GM23338 (cell line): Measurements from ENCODE around the gene CLDN24. TPM values are rescaled to one million over a fixed set of nuclear protein-coding genes. Genes with fewer than 3 reads are reported as not detected.

Experiments
- ATAC-seq: fragments of 200-7000 bp; cut with Tn5 transposase; 3 replicates; pipeline ENCODE4 v1.9.1; 2020
- DNase-seq: peaks from one replicate; pipeline ENCODE4 v3.0.0-alpha.2; 2015; ENCODE audit warnings: low spot score
- H2AFZ ChIP-seq: fragments of 200-600 bp; sonication (generic); 2 replicates; pipeline ENCODE4 v1.8.0; 2016; ENCODE audit warnings: antibody characterized with exemption, mild to moderate bottlenecking, moderate library complexity
- H3F3A ChIP-seq: fragments of 200-600 bp; sonication (generic); replicated peaks from 2 replicates; pipeline ENCODE4 v1.8.0; 2017; ENCODE audit warnings: antibody characterized with exemption, mixed run types, low read depth
- H3K27ac ChIP-seq: fragments of 200-600 bp; sonication (generic); 2 replicates; pipeline ENCODE4 v1.6.1; 2016; ENCODE audit warnings: low read depth
- H3K27me3 ChIP-seq: fragments of 200-600 bp; sonication (generic); 2 replicates; pipeline ENCODE4 v1.8.0; 2016; ENCODE audit warnings: mild to moderate bottlenecking, mixed run types, moderate library complexity; ENCODE audit not compliant: insufficient read depth
- H3K36me3 ChIP-seq: fragments of 200-600 bp; sonication (generic); 2 replicates; pipeline ENCODE4 v1.8.0; 2016; ENCODE audit warnings: mild to moderate bottlenecking; ENCODE audit not compliant: insufficient read depth
- H3K4me1 ChIP-seq: fragments of 200-600 bp; sonication (generic); 2 replicates; pipeline ENCODE4 v1.8.0; 2016; ENCODE audit warnings: mild to moderate bottlenecking, moderate library complexity; ENCODE audit not compliant: insufficient read depth
- H3K4me2 ChIP-seq: fragments of 200-600 bp; sonication (generic); 2 replicates; pipeline ENCODE4 v1.7.1; 2017; ENCODE audit warnings: mixed run types
- H3K4me3 ChIP-seq: fragments of 200-600 bp; sonication (generic); 2 replicates; pipeline ENCODE4 v1.6.1; 2016; ENCODE audit warnings: mixed run types
- H3K79me2 ChIP-seq: fragments of 200-600 bp; sonication (generic); replicated peaks from 2 replicates; pipeline ENCODE4 v1.8.0; 2017; ENCODE audit warnings: mild to moderate bottlenecking; ENCODE audit not compliant: insufficient read depth
- H3K9me2 ChIP-seq: fragments of 200-600 bp; sonication (generic); 2 replicates; pipeline ENCODE4 v1.8.0; 2017; ENCODE audit not compliant: insufficient read depth
- H4K20me1 ChIP-seq: fragments of 200-600 bp; sonication (generic); replicated peaks from 2 replicates; pipeline ENCODE4 v1.8.0; 2017; ENCODE audit warnings: mild to moderate bottlenecking; ENCODE audit not compliant: insufficient read depth
- H3K27ac Mint-ChIP-seq: 2 replicates; pipeline ENCODE4 v1.8.0; 2020; ENCODE audit warnings: inconsistent platforms, mild to moderate bottlenecking, moderate library complexity, mixed read lengths
- H3K27me3 Mint-ChIP-seq: 3 replicates; pipeline ENCODE4 v1.8.0; 2022; ENCODE audit warnings: low read depth, mild to moderate bottlenecking, moderate library complexity, mixed read lengths, inconsistent platforms; ENCODE audit not compliant: insufficient read depth, poor library complexity
- H3K36me3 Mint-ChIP-seq: 3 replicates; pipeline ENCODE4 v1.8.0; 2021; ENCODE audit warnings: low read depth, mild to moderate bottlenecking, inconsistent platforms, moderate library complexity, mixed read lengths
- H3K4me1 Mint-ChIP-seq: 3 replicates; pipeline ENCODE4 v1.8.0; 2020; ENCODE audit warnings: mild to moderate bottlenecking, inconsistent platforms, mixed read lengths
- H3K4me3 Mint-ChIP-seq: 3 replicates; pipeline ENCODE4 v1.8.0; 2021; ENCODE audit warnings: moderate library complexity, mild to moderate bottlenecking, inconsistent platforms, mixed read lengths
- H3K9me3 Mint-ChIP-seq: 3 replicates; pipeline ENCODE4 v1.8.0; 2020; ENCODE audit warnings: moderate library complexity, mild to moderate bottlenecking, inconsistent platforms, mixed read lengths
- CTCF ChIP-seq, 2 experiments: fragments of 200-600 bp in 1 of 2; sonication (generic) in 1 of 2; conservative IDR thresholded peaks; 2 replicates each; pipeline versions ENCODE4 v1.5.1 to v1.6.1; 2016 to 2017; ENCODE audit warnings: antibody characterized with exemption in 2 of 2, low read depth in 2 of 2, mild to moderate bottlenecking in 2 of 2, moderate library complexity in 1 of 2
- EZH2 ChIP-seq: fragments of 200-600 bp; sonication (generic); IDR thresholded peaks from one replicate; pipeline ENCODE4 v1.8.0; 2017; ENCODE audit warnings: antibody characterized with exemption, mild to moderate bottlenecking, low read depth; ENCODE audit not compliant: unreplicated experiment
- POLR2AphosphoS5 ChIP-seq: IDR thresholded peaks from 2 replicates; pipeline ENCODE4 v1.6.1; 2016; ENCODE audit warnings: antibody characterized with exemption, low read depth
- REST ChIP-seq: IDR thresholded peaks from one replicate; pipeline ENCODE4 v1.6.1; 2018; ENCODE audit warnings: antibody characterized with exemption; ENCODE audit not compliant: unreplicated experiment
- ZNF331 ChIP-seq: fragments of 250-450 bp; sonication (Bioruptor Pico); IDR thresholded peaks from 2 replicates; pipeline ENCODE4 v1.5.0; 2020; ENCODE audit warnings: low read depth, mild to moderate bottlenecking, moderate library complexity
- polyA plus RNA-seq: library from polyadenylated mRNA; unstranded; fragments of >200 nt; fragmentation: Nextera tagmentation; extraction: Ambion mirVana; gene quantifications from 2 replicates; pipeline ENCODE4 v1.2.1, GENCODE V29; 2016
- total RNA-seq: library from RNA; depleted of rRNA; stranded (reverse); fragments of >200 nt; shearing (Covaris generic); gene quantifications from 2 replicates; pipeline ENCODE4 v1.2.3, GENCODE V29; 2014

Gene CLDN24
- total and polyA plus RNA-seq, 2 experiments from 2014 or later, result not detected

- Mint-ChIP-seq H3K4me3 (no peak overlapping the region), H3K27me3 (peaks cover 6% of the 10 kb centered on the region), H3K9me3 (no peaks in the 10 kb centered on the region), H3K36me3 (no peaks in the 10 kb centered on the region), H3K27ac (no peak overlapping the region), H3K4me1 (no peaks in the 10 kb centered on the region)
- H3K36me3 ChIP-seq, result no peaks in the 10 kb centered on the region
- no peaks in the 10 kb centered on the region for H3K4me1 ChIP-seq
- H3K27ac ChIP-seq, result no peak overlapping the region
- no peaks in the 10 kb centered on the region for H3K9me2 ChIP-seq
- H3F3A ChIP-seq, result no peaks in the 10 kb centered on the region
- H3K4me3 ChIP-seq, result no peak overlapping the region
- no peak for ATAC-seq
- H3K27me3 ChIP-seq, result no peaks in the 10 kb centered on the region
- no peak for TF ChIP-seq ZNF331 (CRISPR knock-in tag)
- no peak for TF ChIP-seq REST
- DNase-seq, result no peak
- no peak overlapping the region for H2AFZ ChIP-seq
- H4K20me1 ChIP-seq, result no peaks in the 10 kb centered on the region
- H3K79me2 ChIP-seq, result no peaks in the 10 kb centered on the region
- H3K4me2 ChIP-seq, result no peak overlapping the region
Observed at GRCh38 chr4:183347566-183347965, 25.3 kb upstream of the CLDN24 start.

- no peaks in the 10 kb centered on the region for H3K27me3 ChIP-seq
- no peak overlapping the region for H3K4me3 ChIP-seq
- no peak overlapping the region for H3K27ac Mint-ChIP-seq
- H3K4me2 ChIP-seq, result no peak overlapping the region
- no peaks in the 10 kb centered on the region for H3K9me2 ChIP-seq
- H3K36me3 ChIP-seq, result no peaks in the 10 kb centered on the region
- H3K4me1 Mint-ChIP-seq, result no peaks in the 10 kb centered on the region
- ATAC-seq (no peak), DNase-seq (no peak)
- H3K9me3 Mint-ChIP-seq, result no peaks in the 10 kb centered on the region
- H3K79me2 ChIP-seq, result no peaks in the 10 kb centered on the region
- no peaks in the 10 kb centered on the region for H4K20me1 ChIP-seq
- no peaks in the 10 kb centered on the region for H3K4me1 ChIP-seq
- no peak overlapping the region for H3K27ac ChIP-seq
- H3F3A ChIP-seq, result no peaks in the 10 kb centered on the region
- H2AFZ ChIP-seq, result no peak overlapping the region
- TF ChIP-seq EZH2 (no peak), POLR2AphosphoS5 (no peak), CTCF (conservative IDR thresholded peaks at IDR 0.05; ENCODE audit: low read depth in 2 of 2) (no peak), REST (no peak)
- no peaks in the 10 kb centered on the region for H3K36me3 Mint-ChIP-seq
- no peak overlapping the region for H3K4me3 Mint-ChIP-seq
- peaks cover 6% of the 10 kb centered on the region for H3K27me3 Mint-ChIP-seq
Observed at GRCh38 chr4:183347146-183347545, 24.9 kb upstream of the CLDN24 start.
